Retina (tissue), 1 donor: ENCODE results near the gene KRT1.

Source experiments
- DNase-seq: peaks from one replicate; pipeline ENCODE4 v3.0.0-alpha.2; 2016

The KRT1 gene

GRCh38 chr12:52697058-52697582 is 16.9 kb upstream of the KRT1 start:
- DNase-seq = no peak

GRCh38 chr12:52696588-52696987 is 16.4 kb upstream of the KRT1 start:
- no peak for DNase-seq

- DNase-seq = no peak
Measured at GRCh38 chr12:52695039-52695438, 14.8 kb upstream of the KRT1 start.

GRCh38 chr12:52694151-52694550 is 13.9 kb upstream of the KRT1 start:
- no peak for DNase-seq

GRCh38 chr12:52693261-52693660 is 13.1 kb upstream of the KRT1 start:
- DNase-seq = no peak

- peak; percentile 34 for DNase-seq
Measured at GRCh38 chr12:52692254-52692653, 12.0 kb upstream of the KRT1 start.

- peak; percentile 27 for DNase-seq
Measured at GRCh38 chr12:52691841-52692150, 11.6 kb upstream of the KRT1 start.

GRCh38 chr12:52691076-52691840 is 11.1 kb upstream of the KRT1 start:
- peak; percentile 69 for DNase-seq

GRCh38 chr12:52690351-52691075 is 10.3 kb upstream of the KRT1 start:
- no peak for DNase-seq

- DNase-seq = no peak
Measured at GRCh38 chr12:52689936-52690335, 9.7 kb upstream of the KRT1 start.

GRCh38 chr12:52689239-52689638 is 9.0 kb upstream of the KRT1 start:
- DNase-seq = no peak

GRCh38 chr12:52688481-52688880 is 8.3 kb upstream of the KRT1 start:
- no peak for DNase-seq

GRCh38 chr12:52687497-52688385 is 7.5 kb upstream of the KRT1 start:
- no peak for DNase-seq

- DNase-seq = no peak
Measured at GRCh38 chr12:52686756-52687487, 6.7 kb upstream of the KRT1 start.

- DNase-seq = no peak
Measured at GRCh38 chr12:52686063-52686462, 5.9 kb upstream of the KRT1 start.

- no peak for DNase-seq
Measured at GRCh38 chr12:52685406-52685890, 5.2 kb upstream of the KRT1 start.

- DNase-seq = no peak
Measured at GRCh38 chr12:52684431-52684830, 4.2 kb upstream of the KRT1 start.

GRCh38 chr12:52683575-52684300 is 3.5 kb upstream of the KRT1 start:
- no peak for DNase-seq

- no peak for DNase-seq
Measured at GRCh38 chr12:52682938-52683574, 2.8 kb upstream of the KRT1 start.

- no peak for DNase-seq
Measured at GRCh38 chr12:52682381-52682660, 2.1 kb upstream of the KRT1 start.
